ENCODE measurements around the gene RGS6.
"Not testable (repeated sequence)": the region's sequence is repeated elsewhere in the genome, so short reads cannot be mapped to it uniquely, and the experiment has no call there.

RGS6 gene

GRCh38 chr14:71932229-71932981, at the start of gene RGS6:
Gene RGS6 (plus strand): TSS chr14:71932429.
- no peak for TF ChIP-seq Cebpa-rat (IDR thresholded peaks at IDR 0.05)
- no peak within 1 kb of the TSS for H3K9ac ChIP-seq
- H3K4me3 ChIP-seq = peak within 1 kb of the TSS; percentile 64
- H3K27me3 ChIP-seq = peaks cover 46% of the 10 kb centered on the region
- H3K4me1 ChIP-seq = peaks cover 14% of the 10 kb centered on the region
- H3K27ac ChIP-seq = no peak within 1 kb of the TSS
- peaks cover 9% of the 10 kb centered on the region; the same call in 1 of the 2 replicates for H4K20me1 ChIP-seq
- H3K9me3 ChIP-seq = 0 out of 2 replicates have a peak, but pooled peaks cover 3% of the 10 kb centered on the region
- peak within 1 kb of the TSS; percentile 98 for H3K4me2 ChIP-seq
- H3K36me3 ChIP-seq = no peaks in the 10 kb centered on the region

DNA sequence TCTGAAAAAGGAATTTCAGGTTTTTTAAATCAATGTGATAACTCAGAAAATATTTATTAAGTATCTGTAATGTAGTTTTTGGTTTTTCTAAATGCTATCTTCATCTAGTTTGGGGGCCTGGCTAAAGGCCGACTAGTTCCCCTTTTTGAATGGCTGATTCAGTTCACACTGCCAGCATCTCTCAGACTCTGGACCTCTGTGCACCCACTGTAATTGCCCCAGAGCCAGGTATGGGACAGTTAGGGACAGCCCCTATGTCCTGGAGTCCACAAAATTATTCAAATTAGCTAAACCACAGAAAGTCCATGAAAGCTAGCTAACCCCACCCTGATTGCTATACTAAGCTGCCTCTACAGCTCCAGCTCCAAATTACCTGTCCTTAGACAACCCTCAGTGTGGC, 49.1 kb upstream of the RGS6 start:
- TF ChIP-seq Cebpa-rat (IDR thresholded peaks at IDR 0.05) = no peak

DNA sequence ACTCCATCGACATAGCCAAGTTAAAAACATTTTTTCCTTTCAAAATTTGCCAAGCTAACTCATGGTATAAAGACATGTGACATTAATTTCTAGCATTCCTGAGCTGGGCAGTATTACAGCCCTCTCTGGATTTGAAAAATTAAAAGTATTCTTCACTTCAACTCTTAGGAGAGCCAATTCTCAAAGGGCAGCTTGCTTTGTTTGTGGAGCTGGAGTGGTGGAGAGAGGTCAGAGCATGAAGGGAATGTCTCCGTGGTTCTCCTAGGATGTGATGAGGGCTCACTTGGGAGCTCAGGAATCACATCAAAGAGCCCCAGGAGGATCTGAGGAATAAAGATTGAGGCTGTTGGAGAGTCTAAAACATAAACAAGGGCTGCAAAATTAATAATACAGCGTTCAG, 46.9 kb upstream of the RGS6 start:
- Histone ChIP-seq H3K4me3 (no peak overlapping the region), H3K36me3 (no peaks in the 10 kb centered on the region), H3K9ac (no peak overlapping the region), H4K20me1 (no peaks in the 10 kb centered on the region), H3K9me3 (peaks cover 23% of the 10 kb centered on the region), H3K4me1 (no peaks in the 10 kb centered on the region), H3K4me2 (no peak overlapping the region), H3K27me3 (no peaks in the 10 kb centered on the region), H3K27ac (no peak overlapping the region)
- no peak for TF ChIP-seq Cebpa-rat (IDR thresholded peaks at IDR 0.05)

More for the DNA sequence above, 49.1 kb upstream of the RGS6 start:
- no peaks in the 10 kb centered on the region for H3K4me1 ChIP-seq
- H3K27me3 ChIP-seq = no peaks in the 10 kb centered on the region
- H3K4me2 ChIP-seq = no peak overlapping the region
- no peak overlapping the region for H3K27ac ChIP-seq
- no peak overlapping the region for H3K4me3 ChIP-seq
- H4K20me1 ChIP-seq = no peaks in the 10 kb centered on the region
- peaks cover 21% of the 10 kb centered on the region for H3K9me3 ChIP-seq
- no peak overlapping the region for H3K9ac ChIP-seq
- H3K36me3 ChIP-seq = no peaks in the 10 kb centered on the region

DNA sequence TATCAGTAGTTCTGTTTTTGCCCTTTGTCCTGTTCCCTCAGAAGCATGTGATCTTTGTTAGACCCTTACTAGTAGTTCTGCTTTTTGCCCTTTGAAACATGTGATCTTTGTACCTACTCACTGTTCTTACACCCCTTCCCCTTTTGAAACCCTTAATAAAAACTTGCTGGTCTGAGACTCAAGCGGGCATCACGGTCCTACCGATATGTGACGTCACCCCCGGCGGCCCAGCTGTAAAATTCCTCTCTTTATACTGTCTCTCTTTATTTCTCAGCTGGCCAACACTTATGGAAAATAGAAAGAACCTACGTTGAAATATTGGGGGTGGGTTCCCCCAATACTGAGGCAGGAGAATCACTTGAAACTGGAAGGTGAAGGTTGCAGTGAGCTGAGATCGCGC, 44.4 kb upstream of the RGS6 start:
- H4K20me1 ChIP-seq, H3K4me1 ChIP-seq, H3K4me3 ChIP-seq, H3K27ac ChIP-seq, H3K4me2 ChIP-seq, H3K27me3 ChIP-seq, H3K36me3 ChIP-seq, H3K9ac ChIP-seq: not testable (repeated sequence)
- H3K9me3 ChIP-seq = peaks cover 23% of the 10 kb centered on the region

GRCh38 chr14:71890541-71890940, 41.7 kb upstream of the RGS6 start:
- H3K27me3 ChIP-seq = no peaks in the 10 kb centered on the region
- no peak for TF ChIP-seq Cebpa-rat (IDR thresholded peaks at IDR 0.05)

DNA sequence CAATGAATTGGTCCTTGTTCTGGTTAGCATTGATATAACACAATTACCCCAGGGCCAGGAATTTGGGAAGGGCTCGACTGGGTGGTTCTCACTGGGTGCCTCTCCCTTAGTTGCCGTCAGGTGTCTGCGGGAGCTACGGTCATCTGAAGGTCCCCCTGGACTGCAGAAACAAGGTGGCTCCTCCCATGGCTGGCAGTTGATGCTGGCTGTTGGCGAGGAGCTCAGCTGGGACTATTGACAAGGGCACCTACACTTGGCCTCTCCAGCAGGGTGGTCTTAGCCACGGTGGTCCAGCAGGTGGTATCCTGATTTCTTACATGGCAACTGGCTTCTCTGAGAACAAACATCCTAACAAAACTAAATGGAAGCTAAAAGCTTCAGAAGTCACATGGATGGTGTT, 41.0 kb upstream of the RGS6 start:
- no peak overlapping the region for H3K4me2 ChIP-seq
- H3K9ac ChIP-seq = no peak overlapping the region
- no peaks in the 10 kb centered on the region for H3K4me1 ChIP-seq
- peaks cover 28% of the 10 kb centered on the region for H3K9me3 ChIP-seq
- no peak overlapping the region for H3K27ac ChIP-seq
- no peak overlapping the region for H3K4me3 ChIP-seq
- no peaks in the 10 kb centered on the region for H4K20me1 ChIP-seq
- TF ChIP-seq Cebpa-rat (IDR thresholded peaks at IDR 0.05) = no peak
- H3K36me3 ChIP-seq = no peaks in the 10 kb centered on the region
- H3K27me3 ChIP-seq = no peaks in the 10 kb centered on the region

More at GRCh38 chr14:71890541-71890940, 41.7 kb upstream of the RGS6 start:
- no peaks in the 10 kb centered on the region for H3K4me1 ChIP-seq
- no peak overlapping the region for H3K4me3 ChIP-seq
- H3K36me3 ChIP-seq = no peaks in the 10 kb centered on the region
- H3K4me2 ChIP-seq = no peak overlapping the region
- H3K9ac ChIP-seq = no peak overlapping the region
- H4K20me1 ChIP-seq = no peaks in the 10 kb centered on the region
- peaks cover 24% of the 10 kb centered on the region for H3K9me3 ChIP-seq
- no peak overlapping the region for H3K27ac ChIP-seq

- Histone ChIP-seq H3K27ac (no peak overlapping the region), H3K9ac (no peak overlapping the region), H4K20me1 (no peaks in the 10 kb centered on the region), H3K4me2 (no peak overlapping the region), H3K36me3 (no peaks in the 10 kb centered on the region), H3K4me3 (no peak overlapping the region), H3K27me3 (no peaks in the 10 kb centered on the region), H3K9me3 (peaks cover 21% of the 10 kb centered on the region), H3K4me1 (no peaks in the 10 kb centered on the region)
- no peak for TF ChIP-seq Cebpa-rat (IDR thresholded peaks at IDR 0.05)
These were observed 40.3 kb upstream of the RGS6 start for GRCh38 chr14:71891970-71892369.

DNA sequence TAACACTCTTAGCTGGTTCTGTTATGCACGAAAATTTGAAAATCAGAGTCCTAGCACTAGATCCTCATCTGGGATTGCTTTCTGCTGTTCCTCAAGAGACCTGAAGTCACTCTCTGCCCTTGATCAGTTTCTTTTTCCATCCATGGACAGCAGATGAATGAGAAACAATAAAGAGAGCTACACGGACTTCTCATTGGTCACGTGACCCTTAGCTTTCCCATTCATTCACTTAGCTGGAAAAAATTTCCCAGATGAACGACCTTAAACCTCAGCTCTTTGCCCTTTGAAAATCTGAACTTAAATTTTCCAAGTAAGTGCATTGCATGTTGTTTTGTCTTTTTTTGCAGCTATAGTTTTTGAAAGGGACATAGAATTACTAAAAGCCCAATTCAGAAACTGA, 27.2 kb upstream of the RGS6 start:
- no peak overlapping the region for H3K4me2 ChIP-seq
- H3K9me3 ChIP-seq = peaks cover 6% of the 10 kb centered on the region; the same call in 1 of the 2 replicates
- H3K4me1 ChIP-seq = no peaks in the 10 kb centered on the region
- no peak overlapping the region for H3K4me3 ChIP-seq
- no peak overlapping the region for H3K9ac ChIP-seq
- no peaks in the 10 kb centered on the region for H4K20me1 ChIP-seq
- no peak overlapping the region for H3K27ac ChIP-seq
- H3K36me3 ChIP-seq = no peaks in the 10 kb centered on the region
- no peak for TF ChIP-seq Cebpa-rat (IDR thresholded peaks at IDR 0.05)
- H3K27me3 ChIP-seq = no peaks in the 10 kb centered on the region

GRCh38 chr14:71905860-71906259, 26.4 kb upstream of the RGS6 start:
- Histone ChIP-seq H3K36me3 (no peaks in the 10 kb centered on the region), H3K4me2 (no peak overlapping the region), H3K4me3 (no peak overlapping the region), H3K4me1 (no peaks in the 10 kb centered on the region), H3K27ac (no peak overlapping the region), H4K20me1 (no peaks in the 10 kb centered on the region), H3K27me3 (no peaks in the 10 kb centered on the region), H3K9ac (no peak overlapping the region), H3K9me3 (peaks cover under 1% of the 10 kb centered on the region; the same call in 1 of the 2 replicates)
- TF ChIP-seq Cebpa-rat (IDR thresholded peaks at IDR 0.05) = no peak

GRCh38 chr14:71907793-71908515, 24.3 kb upstream of the RGS6 start:
- Histone ChIP-seq H3K4me2 (no peak overlapping the region), H3K36me3 (no peaks in the 10 kb centered on the region), H3K4me1 (no peaks in the 10 kb centered on the region), H3K4me3 (no peak overlapping the region), H3K9me3 (no peaks in the 10 kb centered on the region), H3K27ac (no peak overlapping the region), H3K9ac (no peak overlapping the region), H4K20me1 (no peaks in the 10 kb centered on the region), H3K27me3 (no peaks in the 10 kb centered on the region)
- no peak for TF ChIP-seq Cebpa-rat (IDR thresholded peaks at IDR 0.05)
